SJCRH30 (cell line): Measurements from ENCODE around the gene CBX8. TPM values are rescaled to one million over a fixed set of nuclear protein-coding genes. Genes with fewer than 3 reads are reported as not detected.
A peak's percentile ranks its signal among the peaks of the same experiment; 100 is the strongest.

ENCODE experiments used
- DNase-seq, 2 experiments: peaks; one replicate each; pipeline ENCODE4 v3.0.0-alpha.2; 2015 to 2020
- H3K27ac ChIP-seq: fragments of 250-450 bp; sonication (Bioruptor Pico); 2 replicates; pipeline ENCODE4 v1.5.1; 2020; ENCODE audit warnings: mild to moderate bottlenecking, moderate library complexity
- H3K27me3 ChIP-seq: fragments of 250-450 bp; sonication (Bioruptor Pico); 2 replicates; pipeline ENCODE4 v1.5.1; 2020; ENCODE audit warnings: mild to moderate bottlenecking, moderate library complexity
- H3K36me3 ChIP-seq: fragments of 250-450 bp; sonication (Bioruptor Pico); 2 replicates; pipeline ENCODE4 v1.5.1; 2020; ENCODE audit warnings: mild to moderate bottlenecking, moderate library complexity
- H3K4me1 ChIP-seq: fragments of 250-450 bp; sonication (Bioruptor Pico); 2 replicates; pipeline ENCODE4 v1.5.1; 2020; ENCODE audit warnings: mild to moderate bottlenecking, moderate library complexity
- H3K4me3 ChIP-seq: fragments of 250-450 bp; sonication (Bioruptor Pico); 2 replicates; pipeline ENCODE4 v1.5.1; 2020; ENCODE audit warnings: mild to moderate bottlenecking, moderate library complexity
- H3K9me3 ChIP-seq: fragments of 250-450 bp; sonication (Bioruptor Pico); replicated peaks from 2 replicates; pipeline ENCODE4 v1.5.1; 2020; ENCODE audit warnings: mild to moderate bottlenecking, moderate library complexity
- total RNA-seq: library from RNA; depleted of rRNA; stranded (reverse); fragments of >200 nt; shearing (Covaris generic); gene quantifications from 2 replicates; pipeline ENCODE4 v1.2.3, GENCODE V29; 2014; rRNA removed

CBX8 gene
- total RNA-seq, 1 experiment from 2014 or later, result 8.2 TPM

- Histone ChIP-seq H3K36me3 (no peaks in the 10 kb centered on the region), H3K4me1 (no peaks in the 10 kb centered on the region; the same call in 1 of the 2 replicates), H3K9me3 (no peaks in the 10 kb centered on the region), H3K4me3 (no peak overlapping the region), H3K27me3 (peaks cover 30% of the 10 kb centered on the region), H3K27ac (no peak overlapping the region)
- no peak for DNase-seq
Measured at GRCh38 chr17:79745641-79746105, 51.2 kb downstream of the CBX8 start.

GRCh38 chr17:79743614-79744013, 53.3 kb downstream of the CBX8 start:
- peak in 1 of 2 experiments; percentile 33 for DNase-seq
- no peaks in the 10 kb centered on the region for H3K36me3 ChIP-seq
- H3K9me3 ChIP-seq, result no peaks in the 10 kb centered on the region
- no peak overlapping the region for H3K27ac ChIP-seq
- H3K4me3 ChIP-seq, result no peak overlapping the region
- peaks cover 11% of the 10 kb centered on the region; the same call in 1 of the 2 replicates for H3K4me1 ChIP-seq
- peaks cover 41% of the 10 kb centered on the region for H3K27me3 ChIP-seq

- peaks cover 42% of the 10 kb centered on the region for H3K27me3 ChIP-seq
Measured at GRCh38 chr17:79742951-79743476, 53.9 kb downstream of the CBX8 start.

GRCh38 chr17:79742589-79742918, 54.3 kb downstream of the CBX8 start:
- H3K27ac ChIP-seq, result no peak overlapping the region

More at GRCh38 chr17:79742951-79743476, 53.9 kb downstream of the CBX8 start:
- DNase-seq, result no peak
- Histone ChIP-seq H3K9me3 (no peaks in the 10 kb centered on the region), H3K4me1 (peaks cover 11% of the 10 kb centered on the region; the same call in 1 of the 2 replicates), H3K36me3 (no peaks in the 10 kb centered on the region), H3K4me3 (no peak overlapping the region), H3K27ac (no peak overlapping the region)

More at GRCh38 chr17:79742589-79742918, 54.3 kb downstream of the CBX8 start:
- peaks cover 11% of the 10 kb centered on the region; the same call in 1 of the 2 replicates for H3K4me1 ChIP-seq
- H3K27me3 ChIP-seq, result peaks cover 47% of the 10 kb centered on the region
- no peak overlapping the region for H3K4me3 ChIP-seq
- no peaks in the 10 kb centered on the region for H3K36me3 ChIP-seq
- DNase-seq, result no peak
- H3K9me3 ChIP-seq, result no peaks in the 10 kb centered on the region

Other genes with a start within 250 kb of the CBX8 start
- gene RBFOX3, start 186.0 kb downstream of the CBX8 start, total RNA-seq, result 0.96 and 1.0 TPM in 2 replicates
- not detected in 2 replicates for gene ENPP7, start 66.1 kb downstream of the CBX8 start, total RNA-seq
- gene CBX2, start 18.9 kb downstream of the CBX8 start, total RNA-seq, result 88.0 and 90.0 TPM in 2 replicates
- 26.3 and 30.2 TPM in 2 replicates for gene CBX4, start 42.4 kb upstream of the CBX8 start, total RNA-seq
- gene TBC1D16, start 238.8 kb upstream of the CBX8 start, total RNA-seq, result 60.6 and 61.6 TPM in 2 replicates
- 8.8 and 11.3 TPM in 2 replicates for gene CCDC40, start 239.6 kb upstream of the CBX8 start, total RNA-seq